Head of caudate nucleus (tissue), 42 donors: ENCODE measurements around the gene STXBP2.

ENCODE experiments used
- DNase-seq, 42 donors: peaks; one replicate each; pipeline versions ENCODE4 v3.0.0 to v3.0.0-alpha.2; 2020 to 2021; ENCODE audit warnings: mixed read lengths in 7 of 42
- intact Hi-C: fragments of 100-400 bp; cut with DNase I; formaldehyde crosslinking; loops from one replicate; pipeline ENCODE4 v1.15.0; 2022

STXBP2 gene

DNA sequence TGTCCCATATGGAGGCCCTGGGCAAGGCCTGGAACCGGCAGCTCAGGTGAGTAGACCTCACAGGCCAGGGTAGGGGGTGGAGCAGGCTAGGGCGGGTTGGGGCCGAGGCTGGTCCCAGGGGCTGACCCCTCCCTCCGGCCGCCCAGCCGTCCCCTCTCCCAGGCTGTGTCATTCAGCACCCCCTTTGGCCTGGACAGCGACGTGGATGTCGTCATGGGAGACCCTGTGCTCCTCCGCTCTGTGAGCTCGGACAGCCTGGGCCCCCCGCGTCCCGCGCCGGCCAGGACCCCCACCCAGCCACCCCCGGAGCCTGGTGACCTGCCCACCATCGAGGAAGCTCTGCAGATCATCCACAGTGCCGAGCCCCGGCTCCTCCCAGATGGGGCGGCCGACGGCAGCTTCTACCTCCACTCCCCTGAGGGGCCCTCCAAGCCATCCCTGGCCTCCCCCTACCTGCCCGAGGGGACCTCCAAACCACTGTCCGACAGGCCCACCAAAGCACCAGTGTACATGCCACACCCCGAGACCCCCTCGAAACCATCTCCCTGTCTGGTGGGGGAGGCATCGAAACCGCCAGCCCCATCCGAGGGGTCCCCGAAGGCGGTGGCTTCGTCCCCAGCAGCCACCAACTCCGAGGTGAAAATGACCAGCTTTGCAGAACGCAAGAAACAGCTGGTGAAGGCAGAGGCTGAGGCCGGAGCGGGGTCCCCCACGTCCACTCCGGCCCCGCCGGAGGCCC lies 25.2 kb upstream of the STXBP2 start:
- DNase-seq = no peak
- intact Hi-C loops = no loop called here

DNA sequence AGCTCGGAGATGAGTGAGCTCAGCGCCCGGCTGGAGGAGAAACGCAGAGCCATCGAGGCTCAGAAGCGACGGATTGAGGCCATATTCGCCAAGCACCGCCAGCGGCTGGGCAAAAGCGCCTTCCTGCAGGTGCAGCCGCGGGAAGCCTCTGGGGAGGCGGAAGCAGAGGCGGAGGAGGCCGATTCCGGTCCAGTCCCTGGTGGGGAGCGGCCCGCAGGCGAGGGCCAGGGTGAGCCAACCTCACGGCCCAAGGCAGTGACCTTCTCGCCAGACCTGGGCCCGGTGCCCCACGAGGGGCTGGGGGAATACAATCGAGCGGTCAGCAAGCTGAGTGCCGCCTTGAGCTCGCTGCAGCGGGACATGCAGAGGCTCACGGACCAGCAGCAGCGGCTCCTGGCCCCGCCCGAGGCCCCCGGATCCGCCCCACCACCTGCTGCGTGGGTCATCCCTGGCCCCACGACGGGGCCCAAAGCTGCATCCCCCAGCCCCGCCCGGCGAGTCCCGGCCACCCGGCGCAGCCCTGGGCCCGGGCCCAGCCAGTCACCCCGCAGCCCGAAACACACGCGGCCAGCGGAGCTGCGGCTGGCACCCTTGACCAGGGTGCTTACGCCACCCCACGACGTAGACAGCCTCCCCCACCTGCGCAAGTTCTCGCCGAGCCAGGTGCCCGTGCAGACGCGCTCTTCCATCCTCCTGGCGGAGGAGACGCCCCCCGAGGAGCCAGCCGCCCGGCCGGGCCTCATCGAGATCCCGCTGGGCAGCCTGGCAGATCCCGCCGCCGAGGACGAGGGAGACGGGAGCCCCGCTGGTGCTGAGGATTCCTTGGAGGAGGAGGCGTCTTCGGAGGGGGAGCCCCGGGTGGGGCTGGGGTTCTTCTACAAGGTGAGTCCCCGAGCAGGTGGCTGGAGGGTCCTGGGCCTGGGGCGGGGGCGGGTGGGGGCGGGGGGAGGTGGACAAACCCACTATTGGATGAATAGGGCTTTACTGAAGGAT lies 24.3 kb upstream of the STXBP2 start:
- intact Hi-C loops = no loop called here
- DNase-seq = no peak

DNA sequence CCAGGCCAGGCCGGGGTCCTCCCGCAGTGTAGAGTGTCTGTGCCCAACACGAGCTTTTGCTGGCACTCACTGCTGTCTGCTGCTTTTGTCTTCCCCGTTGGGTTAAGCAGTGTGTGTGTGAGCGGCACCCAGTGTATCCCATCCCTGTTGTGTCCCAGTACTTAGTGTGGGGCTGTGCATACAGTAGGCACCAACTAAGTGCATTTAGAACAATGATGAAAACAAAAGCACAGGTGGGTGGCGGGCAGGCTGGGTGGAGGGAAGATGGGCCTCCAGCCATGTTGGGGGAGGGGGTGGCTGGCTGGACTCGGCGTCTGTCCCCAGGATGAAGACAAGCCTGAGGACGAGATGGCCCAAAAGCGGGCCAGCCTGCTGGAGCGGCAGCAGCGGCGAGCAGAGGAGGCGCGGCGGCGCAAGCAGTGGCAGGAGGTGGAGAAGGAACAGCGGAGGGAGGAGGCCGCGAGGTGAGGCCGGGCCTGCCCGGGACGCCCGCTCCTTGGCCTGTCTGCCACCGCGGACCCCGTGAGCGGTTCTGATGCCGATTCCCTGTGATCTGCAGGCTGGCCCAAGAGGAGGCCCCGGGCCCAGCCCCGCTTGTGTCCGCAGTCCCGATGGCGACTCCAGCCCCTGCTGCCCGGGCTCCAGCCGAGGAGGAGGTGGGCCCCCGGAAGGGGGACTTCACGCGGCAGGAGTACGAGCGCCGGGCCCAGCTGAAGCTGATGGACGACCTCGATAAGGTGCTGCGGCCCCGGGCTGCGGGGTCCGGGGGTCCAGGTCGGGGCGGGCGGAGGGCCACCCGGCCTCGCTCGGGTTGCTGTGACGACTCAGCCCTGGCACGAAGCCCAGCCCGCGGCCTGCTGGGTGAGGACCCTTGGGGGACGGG lies 21.8 kb upstream of the STXBP2 start:
- intact Hi-C loops = no loop called here
- DNase-seq = no peak

DNA sequence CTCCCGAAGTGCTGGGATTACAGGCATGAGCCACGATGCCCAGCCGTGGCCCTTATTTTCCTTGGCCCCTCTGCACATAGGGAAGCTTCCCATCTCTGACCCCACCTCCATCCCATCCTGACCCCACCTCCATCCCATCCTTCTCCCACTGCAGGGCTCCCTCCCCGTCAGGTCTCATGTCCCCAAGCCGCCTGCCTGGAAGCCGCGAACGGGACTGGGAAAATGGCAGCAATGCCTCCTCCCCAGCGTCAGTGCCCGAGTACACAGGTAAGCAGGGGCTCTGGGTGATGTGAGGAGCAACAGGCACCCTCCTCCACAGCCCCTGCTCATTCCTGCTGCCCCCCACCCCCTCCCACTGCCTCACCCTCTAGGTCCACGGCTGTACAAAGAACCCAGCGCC lies 19.7 kb upstream of the STXBP2 start:
- intact Hi-C loops = no loop called here
- DNase-seq = no peak

DNA sequence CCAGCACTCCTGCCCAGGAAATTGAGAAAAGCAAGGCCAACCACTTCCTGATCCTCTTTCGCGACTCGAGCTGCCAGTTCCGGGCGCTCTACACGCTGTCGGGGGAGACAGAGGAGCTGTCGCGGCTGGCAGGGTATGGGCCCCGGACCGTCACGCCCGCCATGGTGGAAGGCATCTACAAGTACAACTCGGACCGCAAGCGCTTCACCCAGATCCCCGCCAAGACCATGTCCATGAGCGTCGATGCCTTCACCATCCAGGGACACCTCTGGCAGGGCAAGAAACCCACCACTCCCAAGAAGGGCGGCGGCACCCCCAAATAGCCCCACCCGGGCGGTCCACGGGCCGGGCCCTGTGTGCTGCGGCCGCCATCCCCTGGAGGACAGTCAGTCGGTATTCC lies 19.2 kb upstream of the STXBP2 start:
- no peak for DNase-seq
- intact Hi-C loops = no loop called here

DNA sequence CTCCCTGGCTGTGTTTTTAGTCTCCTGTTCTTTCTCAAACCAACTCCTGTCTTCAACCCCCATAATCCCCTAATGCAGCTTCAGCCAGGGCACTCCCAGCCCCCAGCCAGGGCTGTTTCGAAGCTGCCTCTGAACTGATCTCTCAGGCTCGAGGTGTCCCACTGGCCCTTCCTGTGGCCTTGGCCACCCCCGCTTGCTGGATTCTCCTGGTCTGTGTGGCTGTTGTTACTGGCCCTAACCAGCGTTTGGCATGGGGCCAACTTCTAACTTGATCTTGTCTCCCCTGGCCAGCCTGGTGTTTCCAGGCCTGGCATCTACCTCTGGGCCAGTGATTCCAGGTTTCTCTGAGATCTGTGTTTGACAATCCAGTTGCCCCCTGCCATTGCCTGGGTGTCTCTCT lies 18.6 kb upstream of the STXBP2 start:
- intact Hi-C loops = no loop called here
- peak in 5 of 42 donors; percentile 22 to 59 (median 29) for DNase-seq

DNA sequence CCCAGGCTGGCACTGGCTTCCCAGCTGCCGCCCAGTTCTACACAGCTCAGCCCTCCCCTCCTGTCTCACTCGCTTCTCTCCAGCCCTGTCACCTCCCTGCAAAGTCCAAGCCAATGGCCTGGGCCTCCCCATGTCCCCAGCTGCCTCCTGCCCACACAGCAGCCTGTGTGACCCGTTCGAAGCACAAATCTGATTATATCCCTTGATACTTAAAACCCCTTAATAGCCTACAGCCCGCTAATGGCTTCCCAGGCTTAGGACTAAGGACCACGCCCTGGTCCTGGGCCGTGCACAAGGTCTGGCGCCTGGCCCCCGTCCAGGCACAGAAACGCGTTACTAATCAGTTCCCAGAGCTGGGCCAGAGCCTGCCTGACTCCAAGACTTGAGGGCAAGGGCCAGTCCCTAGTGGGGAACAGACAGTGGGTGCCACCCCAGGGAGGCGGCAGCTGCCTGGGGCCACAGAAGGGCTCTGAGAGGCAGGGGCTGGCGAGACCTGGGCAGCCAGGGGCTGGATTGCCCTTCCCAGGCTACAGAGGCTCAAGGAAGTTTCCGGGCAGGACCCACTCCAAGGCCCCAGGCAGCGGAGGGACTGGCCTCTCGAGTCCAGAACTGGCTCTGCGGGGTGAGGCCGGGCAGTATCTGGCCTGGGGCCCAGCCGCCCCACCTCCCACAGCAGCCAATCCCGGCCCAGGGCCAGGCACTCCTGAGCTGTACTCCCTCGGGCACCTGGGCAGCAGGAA lies 18.0 kb upstream of the STXBP2 start:
- intact Hi-C loops = no loop called here
- DNase-seq = peak in 4 of 42 donors; percentile 7 to 43 (median 30)

DNA sequence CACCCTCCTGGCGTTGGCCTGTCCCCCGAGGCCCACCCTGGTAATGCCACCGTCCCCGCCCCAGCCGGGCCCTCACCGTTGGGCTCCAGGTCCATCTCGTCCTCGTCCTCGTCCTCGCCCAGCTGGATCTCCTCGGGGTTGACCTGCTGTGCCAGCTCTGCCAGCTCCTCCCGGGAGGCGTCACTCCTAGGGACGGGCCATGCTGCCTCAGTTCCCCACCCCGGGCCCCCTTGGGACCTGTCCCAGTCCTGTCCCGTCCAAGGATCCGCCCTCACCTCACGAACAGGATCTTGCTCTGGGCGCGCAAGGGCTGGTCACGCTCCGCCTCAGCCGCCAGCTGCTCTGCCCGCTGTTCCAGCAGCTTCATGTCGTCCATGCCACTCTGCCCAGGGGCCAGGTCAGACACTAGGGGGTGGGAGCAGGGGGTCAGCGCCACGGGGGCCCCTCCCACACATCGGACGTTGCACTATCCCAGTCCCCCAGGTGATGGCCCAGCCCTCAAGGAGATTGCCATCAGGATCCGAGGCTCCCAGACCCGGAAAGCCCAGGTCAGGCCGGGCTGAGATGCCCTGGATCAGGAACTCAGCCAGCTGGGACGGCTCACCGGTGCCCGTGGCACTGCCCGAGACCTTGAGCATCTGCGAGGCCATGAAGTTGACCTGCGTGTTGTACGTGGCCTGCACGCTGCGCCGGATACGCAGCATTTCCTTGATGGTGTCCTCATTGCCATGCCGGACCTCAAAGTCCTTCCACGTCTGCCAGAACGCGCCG lies 17.1 kb upstream of the STXBP2 start:
- no peak for DNase-seq
- intact Hi-C loops = no loop called here

DNA sequence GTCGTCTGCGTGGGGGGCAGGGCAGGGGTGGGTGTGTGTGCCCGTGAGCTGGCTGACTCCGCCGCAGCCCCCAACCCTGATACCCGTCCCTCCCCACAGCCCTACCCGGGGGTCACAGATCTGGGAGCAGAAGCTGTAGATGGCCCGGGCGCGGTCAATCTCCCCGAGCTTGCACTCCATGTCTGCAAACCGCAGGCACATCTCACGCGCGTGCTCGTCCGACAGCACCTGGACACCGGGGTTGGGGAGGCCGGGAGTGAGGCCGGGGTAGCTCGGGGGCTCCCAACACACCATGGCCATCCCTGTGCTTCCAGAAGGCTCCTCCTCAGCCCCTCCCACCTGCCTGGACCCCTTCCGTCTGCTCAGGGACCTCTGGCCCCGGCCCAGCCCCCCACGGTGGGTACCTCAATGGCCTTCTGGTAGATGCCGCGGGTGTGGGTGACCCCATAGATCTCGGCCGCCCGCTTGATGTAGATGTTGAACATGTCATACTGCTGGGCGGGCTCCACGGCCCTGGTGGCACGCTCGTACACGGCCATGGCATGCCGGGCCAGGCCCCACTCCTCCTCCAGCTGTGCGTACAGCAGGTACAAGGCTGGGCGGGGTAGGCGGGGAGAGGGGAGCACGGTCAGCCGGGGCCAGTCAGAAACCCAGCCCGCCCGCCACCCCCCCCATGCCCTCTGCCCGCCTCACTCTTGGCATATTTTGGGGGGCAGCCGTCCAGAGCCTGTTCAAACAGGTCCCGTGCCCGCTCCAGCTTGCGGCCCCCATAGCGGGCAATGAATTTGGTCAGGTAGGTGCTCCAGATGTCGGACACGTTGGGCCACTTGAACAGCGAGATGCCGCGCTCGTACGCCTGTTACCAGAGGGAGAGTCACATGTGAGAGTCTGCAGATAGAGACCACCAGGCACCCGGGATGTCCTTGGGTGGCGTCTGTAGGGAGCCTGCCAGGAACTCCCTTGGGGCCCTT lies 16.2 kb upstream of the STXBP2 start:
- intact Hi-C loops = no loop called here
- no peak for DNase-seq

DNA sequence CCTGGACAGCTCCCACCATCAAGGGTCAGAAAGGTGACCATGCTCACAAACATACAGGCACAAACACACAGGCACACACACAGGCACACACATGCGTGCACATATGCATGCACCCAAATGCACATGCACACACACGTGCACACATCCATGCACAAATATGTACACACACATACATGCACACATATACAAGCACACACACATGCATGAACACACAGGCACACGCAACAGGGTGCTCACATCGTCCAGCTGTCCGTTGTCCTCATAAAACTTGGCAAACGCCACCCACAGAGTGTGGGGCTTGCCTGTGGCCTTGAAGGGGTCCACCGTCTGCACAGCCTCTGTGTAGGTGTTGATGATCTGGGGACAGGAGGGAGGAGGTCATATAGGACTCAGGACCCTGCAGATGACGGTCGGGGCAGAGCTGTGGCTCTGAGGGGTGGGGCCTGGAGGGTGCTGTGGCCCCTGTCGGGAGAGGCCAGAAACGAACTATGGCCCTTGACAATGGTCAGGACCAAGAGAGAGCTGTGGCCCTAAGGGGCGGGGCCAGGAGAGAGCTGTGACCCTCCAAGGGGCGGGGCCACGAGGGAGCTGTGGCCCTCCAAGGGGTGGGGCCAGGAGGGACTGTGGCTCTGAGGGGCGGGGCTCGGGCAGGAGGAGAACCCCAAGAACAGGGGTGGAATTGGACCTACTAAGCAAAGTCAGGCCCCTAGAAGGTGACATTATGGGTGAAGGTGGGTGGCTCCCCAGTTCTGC lies 13.8 kb upstream of the STXBP2 start:
- intact Hi-C loops = no loop called here
- no peak for DNase-seq

DNA sequence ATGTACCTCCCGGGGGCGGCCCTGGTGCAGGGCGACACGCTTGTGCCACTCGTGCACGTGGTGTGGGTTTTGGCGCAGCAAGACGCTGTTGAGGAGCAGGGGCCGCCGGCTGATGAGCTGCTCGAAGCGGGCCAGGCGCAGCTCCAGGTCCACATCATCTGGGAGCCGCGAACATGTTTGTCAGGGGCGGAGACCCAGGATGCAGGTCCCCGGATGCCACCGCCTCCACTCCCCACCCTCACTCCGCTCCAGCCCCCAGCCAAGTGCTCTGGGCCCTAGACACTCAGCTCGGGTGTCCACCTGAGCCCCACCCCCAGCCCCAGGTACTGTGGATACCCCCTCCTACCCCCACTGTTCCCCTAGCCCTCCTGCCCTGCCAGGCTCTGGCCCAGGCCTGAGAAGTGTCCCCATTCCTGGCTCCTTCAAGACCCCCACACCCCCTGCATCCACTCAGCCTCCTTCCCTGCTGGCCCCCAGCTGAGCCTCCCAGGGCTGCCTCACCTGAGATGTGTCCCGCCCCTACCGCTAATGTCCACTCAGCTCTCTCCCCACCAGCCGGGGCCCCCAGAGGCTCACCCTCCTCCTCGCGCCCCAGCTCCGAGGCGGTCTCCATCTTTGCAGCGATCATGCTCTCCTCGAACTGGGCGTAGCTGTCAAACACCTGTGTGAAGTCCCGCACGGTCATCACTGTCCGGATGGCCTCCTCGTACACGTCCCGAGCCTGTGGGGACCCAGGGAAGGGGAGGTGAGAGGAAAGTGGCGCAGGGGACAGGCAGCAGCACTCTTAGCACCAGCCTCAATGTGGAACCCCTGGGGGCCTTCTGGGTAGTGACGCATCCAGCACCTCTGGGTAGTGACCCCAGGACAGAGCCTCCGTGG lies 12.9 kb upstream of the STXBP2 start:
- no peak for DNase-seq

DNA sequence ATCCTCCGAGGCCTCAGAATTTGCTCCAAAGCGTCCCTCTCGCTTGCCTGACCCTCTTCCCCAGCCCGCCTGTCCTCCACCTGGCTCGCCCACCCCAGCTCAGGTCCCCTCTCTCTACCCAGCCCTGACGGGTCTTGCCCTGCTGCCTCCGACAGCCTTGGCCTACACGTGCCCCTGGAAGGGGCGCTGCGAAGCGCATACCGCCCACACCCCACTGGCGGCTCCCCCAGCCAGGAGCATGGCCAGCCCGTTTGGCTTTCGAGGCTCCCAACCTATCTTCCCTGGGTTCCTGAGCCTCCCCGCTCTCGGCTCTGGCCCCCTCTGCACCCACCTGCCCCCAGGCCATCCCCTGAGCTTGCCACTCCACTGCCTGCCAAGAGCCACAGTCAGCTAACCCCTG lies 12.1 kb upstream of the STXBP2 start:
- intact Hi-C loops = no loop called here
- no peak for DNase-seq

More for the DNA sequence above, 12.9 kb upstream of the STXBP2 start:
- intact Hi-C loops = no loop called here

DNA sequence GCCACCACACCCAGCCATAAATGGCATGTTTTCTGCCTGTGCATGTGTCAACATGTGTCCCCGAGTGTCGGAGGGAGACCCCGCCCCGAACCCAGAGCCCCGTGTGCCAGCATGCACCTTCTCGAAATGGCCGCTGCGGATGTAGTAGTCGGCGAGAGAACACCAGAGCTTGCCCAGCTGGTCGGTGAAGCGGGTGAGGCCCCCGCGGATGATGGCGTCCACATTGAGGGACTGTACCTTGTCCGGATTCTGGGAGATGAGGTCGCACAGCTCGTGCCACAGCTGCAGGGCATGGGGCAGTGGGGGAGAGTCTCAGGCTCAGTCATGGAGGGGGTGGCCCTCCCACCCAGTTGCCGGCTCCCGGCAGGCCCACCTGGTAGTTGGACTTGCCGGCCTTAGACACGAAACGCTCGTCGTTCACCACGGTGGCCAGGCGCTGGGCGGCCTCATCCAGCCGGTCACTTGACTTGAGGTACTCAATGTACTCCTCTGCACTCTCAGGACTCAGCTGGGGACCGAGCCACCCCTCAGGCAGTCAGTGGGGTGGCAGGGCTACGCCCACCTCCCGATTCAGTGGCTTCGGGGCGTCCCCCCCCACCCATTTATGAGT lies 11.0 kb upstream of the STXBP2 start:
- no peak for DNase-seq
- intact Hi-C loops = no loop called here

DNA sequence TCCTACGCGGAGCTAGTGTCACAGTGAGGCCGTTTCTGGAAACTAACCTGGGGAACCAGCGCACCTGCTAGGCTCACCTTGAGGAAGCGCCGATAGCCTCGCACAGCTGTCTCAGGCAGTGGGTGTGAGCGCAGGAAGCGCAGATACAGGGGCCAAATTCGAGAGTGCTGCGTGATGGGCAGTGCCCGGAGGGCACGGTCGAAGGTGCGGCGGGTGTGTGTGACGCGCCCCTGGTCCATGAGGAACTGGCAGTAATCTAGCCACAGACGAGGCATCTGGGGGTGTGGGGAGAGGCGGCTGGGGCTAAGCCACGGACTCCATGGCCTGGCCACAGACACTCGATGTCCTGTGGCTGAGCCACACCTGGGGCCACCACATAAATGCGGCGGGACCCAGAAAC lies 9.7 kb upstream of the STXBP2 start:
- no peak for DNase-seq
- intact Hi-C loops = no loop called here
